ENCODE measurements around the gene OSGIN1.

- TF ChIP-seq POLR2A (IDR thresholded peaks at IDR 0.05; ENCODE audit: low read length) (no peak), GATA1 (IDR thresholded peaks at IDR 0.05; ENCODE audit: low read depth, low read length) (no peak)
Observed at GRCh38 chr16:83935005-83935857, 17.8 kb upstream of the OSGIN1 start.

Data from erythroblast (primary cell).